IMR-90 (cell line): ENCODE data around the gene SERINC3. TPM values are rescaled to one million over a fixed set of nuclear protein-coding genes. Genes with fewer than 3 reads are reported as not detected.

Experiments used
- ATAC-seq: fragments of 200-7000 bp; cut with Tn5 transposase; 2 replicates; pipeline ENCODE4 v1.9.1; 2020; ENCODE audit warnings: low read depth, mild to moderate bottlenecking, moderate library complexity
- BruUV-seq: library from RNA; stranded (reverse); fragments of 400-500 nt; replicated peaks from 2 replicates; lab custom pipeline; 2021; lab: Mats Ljungman, UMichigan
- CTCF ChIA-PET: fragments of 300-600 bp; formaldehyde crosslinking; extraction: SDS; loops from one replicate; lab custom pipeline; 2021; ENCODE audit warnings: antibody characterized with exemption; lab: Yijun Ruan, JAX
- POLR2A ChIA-PET: fragments of 300-600 bp; sonication (Branson Sonifier 250); formaldehyde crosslinking; loops from one replicate; lab custom pipeline; 2022; ENCODE audit warnings: antibody characterized with exemption; ENCODE audit not compliant: unreplicated experiment; lab: Charles Lee
- DNase-seq: peaks from one replicate; pipeline ENCODE4 v3.0.0; 2013
- H2AFZ ChIP-seq: replicated peaks from 2 replicates; pipeline ENCODE3; 2013; ENCODE audit warnings: low read length, mild to moderate bottlenecking; ENCODE audit not compliant: poor library complexity
- H2AK5ac ChIP-seq: 2 replicates; pipeline ENCODE4 v1.6.1; 2013; ENCODE audit warnings: low read depth, low read length, inconsistent platforms
- H2AK9ac ChIP-seq: replicated peaks from 2 replicates; pipeline ENCODE3; 2013; ENCODE audit warnings: mild to moderate bottlenecking, low read depth, low read length, moderate library complexity; ENCODE audit not compliant: poor library complexity
- H2BK120ac ChIP-seq: 2 replicates; pipeline ENCODE4 v1.6.1; 2013; ENCODE audit warnings: low read depth, low read length, inconsistent platforms
- H2BK15ac ChIP-seq: 3 replicates; pipeline ENCODE4 v1.6.1; 2013; ENCODE audit warnings: low read depth, low read length, inconsistent platforms
- H2BK20ac ChIP-seq: 2 replicates; pipeline ENCODE4 v1.6.1; 2013; ENCODE audit warnings: low read depth, mild to moderate bottlenecking, inconsistent platforms, low read length, moderate library complexity
- H2BK5ac ChIP-seq: 2 replicates; pipeline ENCODE4 v1.6.1; 2013; ENCODE audit warnings: mild to moderate bottlenecking, low read depth, low read length, inconsistent platforms; ENCODE audit not compliant: poor library complexity, severe bottlenecking
- H3K14ac ChIP-seq: replicated peaks from 2 replicates; pipeline ENCODE4 v1.6.1; 2013; ENCODE audit warnings: low read depth, low read length, inconsistent platforms
- H3K18ac ChIP-seq: 2 replicates; pipeline ENCODE4 v1.6.1; 2013; ENCODE audit warnings: low read depth, low read length, control low read depth
- H3K23ac ChIP-seq: 2 replicates; pipeline ENCODE4 v1.6.1; 2013; ENCODE audit warnings: low read depth, low read length, inconsistent platforms
- H3K27ac ChIP-seq: 2 replicates; pipeline ENCODE4 v1.5.1; 2013; ENCODE audit warnings: mild to moderate bottlenecking, control low read depth, low read length; ENCODE audit not compliant: insufficient read depth
- H3K27me3 ChIP-seq: 2 replicates; pipeline ENCODE4 v1.6.1; 2013; ENCODE audit warnings: low read length; ENCODE audit not compliant: control insufficient read depth, insufficient read depth
- H3K36me3 ChIP-seq: 2 replicates; pipeline ENCODE4 v1.6.1; 2013; ENCODE audit warnings: low read length, mixed read lengths; ENCODE audit not compliant: control insufficient read depth, insufficient read depth
- H3K4ac ChIP-seq: 2 replicates; pipeline ENCODE4 v1.6.1; 2013; ENCODE audit warnings: low read depth, low read length, inconsistent platforms
- H3K4me1 ChIP-seq: 2 replicates; pipeline ENCODE4 v1.6.1; 2013; ENCODE audit warnings: low read length, mixed read lengths; ENCODE audit not compliant: control insufficient read depth, insufficient read depth
- H3K4me2 ChIP-seq: 2 replicates; pipeline ENCODE4 v1.6.1; 2013; ENCODE audit warnings: low read depth, mild to moderate bottlenecking, control low read depth, low read length, moderate library complexity
- H3K4me3 ChIP-seq: 2 replicates; pipeline ENCODE4 v1.5.1; 2013; ENCODE audit warnings: low read depth, mild to moderate bottlenecking, control low read depth, low read length, moderate library complexity; ENCODE audit not compliant: insufficient read depth
- H3K56ac ChIP-seq: 2 replicates; pipeline ENCODE4 v1.6.1; 2013; ENCODE audit warnings: low read length, inconsistent platforms; ENCODE audit not compliant: insufficient read depth; ENCODE audit errors: extremely low read depth
- H3K79me1 ChIP-seq, 2 experiments: 2 replicates each; pipeline ENCODE4 v1.6.1; 2013; ENCODE audit warnings: low read length in 2 of 2, inconsistent platforms in 1 of 2, low read depth in 1 of 2
- H3K9ac ChIP-seq: 2 replicates; pipeline ENCODE4 v1.6.1; 2013; ENCODE audit warnings: low read depth, low read length, control low read depth
- H3K9me1 ChIP-seq: 2 replicates; pipeline ENCODE4 v1.6.1; 2013; ENCODE audit warnings: low read length, inconsistent platforms; ENCODE audit not compliant: insufficient read depth
- H3K9me3 ChIP-seq: 2 replicates; pipeline ENCODE4 v1.6.1; 2013; ENCODE audit warnings: low read length; ENCODE audit not compliant: control insufficient read depth, insufficient read depth
- H4K20me1 ChIP-seq: 2 replicates; pipeline ENCODE4 v1.6.1; 2013; ENCODE audit warnings: low read length, inconsistent platforms; ENCODE audit not compliant: insufficient read depth
- H4K5ac ChIP-seq: 2 replicates; pipeline ENCODE4 v1.6.1; 2013; ENCODE audit warnings: mild to moderate bottlenecking, low read depth, low read length, control low read depth
- H4K8ac ChIP-seq, 2 experiments: 2 replicates each; pipeline ENCODE4 v1.6.1; 2013; ENCODE audit warnings: low read depth in 2 of 2, low read length in 2 of 2, control low read depth in 1 of 2, inconsistent platforms in 1 of 2
- H4K91ac ChIP-seq: 2 replicates; pipeline ENCODE4 v1.6.1; 2013; ENCODE audit warnings: low read depth, low read length, inconsistent platforms; ENCODE audit not compliant: insufficient read depth
- BHLHE40 ChIP-seq: fragments of 150-350 bp; IDR thresholded peaks from 2 replicates; pipeline ENCODE4 v1.6.1; 2016; ENCODE audit warnings: mild to moderate bottlenecking, low read depth, low read length
- CEBPB ChIP-seq: IDR thresholded peaks from 2 replicates; pipeline ENCODE4 v1.6.1; 2012; ENCODE audit warnings: low read depth, low read length, improper control_type of control experiment
- CHD1 ChIP-seq: IDR thresholded peaks from 2 replicates; pipeline ENCODE4 v1.6.1; 2012; ENCODE audit warnings: low read depth, low read length, improper control_type of control experiment
- FOS ChIP-seq: fragments of 150-350 bp; IDR thresholded peaks from 2 replicates; pipeline ENCODE4 v1.6.1; 2016; ENCODE audit warnings: low read depth, low read length
- MAFK ChIP-seq: IDR thresholded peaks from 2 replicates; pipeline ENCODE4 v1.6.1; 2012; ENCODE audit warnings: low read depth, low read length, improper control_type of control experiment
- MAZ ChIP-seq: IDR thresholded peaks from 2 replicates; pipeline ENCODE4 v1.6.1; 2012; ENCODE audit warnings: low read depth, mild to moderate bottlenecking, low read length, improper control_type of control experiment, moderate library complexity, borderline replicate concordance
- MXI1 ChIP-seq: IDR thresholded peaks from 2 replicates; pipeline ENCODE4 v1.6.1; 2012; ENCODE audit warnings: low read depth, mild to moderate bottlenecking, low read length, moderate library complexity, borderline replicate concordance
- NFE2L2 ChIP-seq: fragments of 150-350 bp; IDR thresholded peaks from 2 replicates; pipeline ENCODE4 v1.6.1; 2016; ENCODE audit warnings: low read depth, mild to moderate bottlenecking, low read length
- POLR2A ChIP-seq: IDR thresholded peaks from 2 replicates; pipeline ENCODE4 v1.6.1; 2012; ENCODE audit warnings: mild to moderate bottlenecking, low read depth, low read length
- RAD21 ChIP-seq: IDR thresholded peaks from 2 replicates; pipeline ENCODE4 v1.6.1; 2012; ENCODE audit warnings: low read length, improper control_type of control experiment
- RFX5 ChIP-seq: IDR thresholded peaks from 2 replicates; pipeline ENCODE4 v1.8.0; 2012; ENCODE audit warnings: low read depth, mild to moderate bottlenecking, low read length, moderate library complexity
- SMC3 ChIP-seq: fragments of 150-350 bp; IDR thresholded peaks from 2 replicates; pipeline ENCODE4 v1.6.1; 2016; ENCODE audit warnings: low read depth, mild to moderate bottlenecking, antibody characterized with exemption, low read length, moderate library complexity
- WGBS, 2 experiments: methylation state at CpG; one replicate each; pipeline versions ENCODE4 v1.1.5 to v1.1.7; 2013; ENCODE audit warnings: missing lambda C conversion rate in 2 of 2; ENCODE audit not compliant: insufficient read length in 1 of 2; ENCODE audit errors: extremely low coverage in 2 of 2; 5-methylcytosine and 5-hydroxymethylcytosine counted together
- dilution Hi-C: fragments of 300-500 bp; cut with HindIII; formaldehyde crosslinking; loops from one replicate; pipeline ENCODE4 v1.14.3; 2018; ENCODE audit warnings: low sequenced_read_pairs; ENCODE audit not compliant: unreplicated experiment
- in situ Hi-C: fragments of 300-500 bp; cut with MboI; formaldehyde crosslinking; loops from 3 replicates; pipeline ENCODE4 v1.14.3; 2019; ENCODE audit warnings: low sequenced_read_pairs, inconsistent platforms, mixed read lengths
- intact Hi-C: fragments of 100-400 bp; cut with micrococcal nuclease; formaldehyde crosslinking; loops from 2 replicates; pipeline ENCODE4 v1.10.0; 2022
- polyA plus RNA-seq, 3 experiments: library from polyadenylated mRNA; depleted of rRNA; stranded (reverse); fragments of >200 nt; gene quantifications; 2 replicates each; pipeline ENCODE4 v1.2.3, GENCODE V29; 2012; ENCODE audit warnings: low replicate concordance in 1 of 3
- total RNA-seq: library from RNA; depleted of rRNA; stranded (reverse); fragments of >200 nt; gene quantifications from 2 replicates; pipeline ENCODE4 v1.2.3, GENCODE V29; 2012
- TF ChIP-seq, protein P1 (sequence below): fragments of 150-350 bp; IDR thresholded peaks from 2 replicates; pipeline ENCODE4 v1.6.1; 2016; ENCODE audit warnings: low read depth, mild to moderate bottlenecking, low read length, moderate library complexity, borderline replicate concordance
- TF ChIP-seq, protein P2 (sequence below): conservative IDR thresholded peaks from 2 replicates; pipeline ENCODE4 v1.5.1; 2012; ENCODE audit warnings: mild to moderate bottlenecking, low read depth, low read length, improper control_type of control experiment
- TF ChIP-seq, protein P3 (sequence below): fragments of 150-350 bp; IDR thresholded peaks from 2 replicates; pipeline ENCODE4 v1.6.1; 2017; ENCODE audit warnings: mild to moderate bottlenecking, antibody characterized with exemption, low read length, low read depth

The SERINC3 gene
- total and polyA plus RNA-seq, 2 of the 4 experiments (the other 2 are of a cell fraction), result 101 to 132 TPM

- Histone ChIP-seq H3K27ac (no peak overlapping the region), H3K23ac (no peak overlapping the region), H2BK15ac (no peak overlapping the region), H3K9me1 (peaks cover 11% of the 10 kb centered on the region; the same call in 1 of the 2 replicates), H3K18ac (no peak overlapping the region), H3K79me1 (peaks cover 27 to 54% of the 10 kb centered on the region in 2 experiments), H3K4me1 (peaks cover 4% of the 10 kb centered on the region; the same call in 1 of the 2 replicates), H2BK120ac (no peak overlapping the region), H3K14ac (no peak overlapping the region), H3K27me3 (no peaks in the 10 kb centered on the region), H4K91ac (no peak overlapping the region), H3K4ac (no peak overlapping the region), H2AK9ac (peak overlapping the region; percentile 31), H2BK20ac (no peak overlapping the region), H3K9ac (no peak overlapping the region), H4K8ac (no peak overlapping the region), H2AFZ (no peak overlapping the region), H4K5ac (no peak overlapping the region), H2BK5ac (no peak overlapping the region), H4K20me1 (no peaks in the 10 kb centered on the region; the same call in 1 of the 2 replicates), H3K4me2 (no peak overlapping the region), H2AK5ac (no peak overlapping the region), H3K9me3 (no peaks in the 10 kb centered on the region), H3K4me3 (no peak overlapping the region), H3K36me3 (peaks cover 28% of the 10 kb centered on the region), H3K56ac (no peak overlapping the region)
- no peak for ATAC-seq
- ChIA-PET CTCF (interaction anchor here (0.6 kb wide), 1 partner anchor 93 kb away, joined by 3 read pairs; no protein-coding TSS in a partner anchor), POLR2A (no interaction called here)
- BruUV-seq, result no TSS peak
- dilution Hi-C loops, result no loop called here
- intact Hi-C loops, result no loop called here
- WGBS, 2 experiments, result 93% methylated on average over 11 of the region's 18 CpGs; no CpG with 5 or more reads in 1 of the 2 experiments
- no peak for DNase-seq
- TF ChIP-seq FOS (no peak), MAFK (no peak), MXI1 (no peak), POLR2A (no peak), BHLHE40 (no peak), RAD21 (no peak), MAZ (no peak), RFX5 (no peak), NFE2L2 (no peak), SMC3 (no peak), CEBPB (no peak), CHD1 (no peak)
- TF ChIP-seq, protein P1, sequence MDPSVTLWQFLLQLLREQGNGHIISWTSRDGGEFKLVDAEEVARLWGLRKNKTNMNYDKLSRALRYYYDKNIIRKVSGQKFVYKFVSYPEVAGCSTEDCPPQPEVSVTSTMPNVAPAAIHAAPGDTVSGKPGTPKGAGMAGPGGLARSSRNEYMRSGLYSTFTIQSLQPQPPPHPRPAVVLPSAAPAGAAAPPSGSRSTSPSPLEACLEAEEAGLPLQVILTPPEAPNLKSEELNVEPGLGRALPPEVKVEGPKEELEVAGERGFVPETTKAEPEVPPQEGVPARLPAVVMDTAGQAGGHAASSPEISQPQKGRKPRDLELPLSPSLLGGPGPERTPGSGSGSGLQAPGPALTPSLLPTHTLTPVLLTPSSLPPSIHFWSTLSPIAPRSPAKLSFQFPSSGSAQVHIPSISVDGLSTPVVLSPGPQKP, result no peak
- TF ChIP-seq, protein P2, sequence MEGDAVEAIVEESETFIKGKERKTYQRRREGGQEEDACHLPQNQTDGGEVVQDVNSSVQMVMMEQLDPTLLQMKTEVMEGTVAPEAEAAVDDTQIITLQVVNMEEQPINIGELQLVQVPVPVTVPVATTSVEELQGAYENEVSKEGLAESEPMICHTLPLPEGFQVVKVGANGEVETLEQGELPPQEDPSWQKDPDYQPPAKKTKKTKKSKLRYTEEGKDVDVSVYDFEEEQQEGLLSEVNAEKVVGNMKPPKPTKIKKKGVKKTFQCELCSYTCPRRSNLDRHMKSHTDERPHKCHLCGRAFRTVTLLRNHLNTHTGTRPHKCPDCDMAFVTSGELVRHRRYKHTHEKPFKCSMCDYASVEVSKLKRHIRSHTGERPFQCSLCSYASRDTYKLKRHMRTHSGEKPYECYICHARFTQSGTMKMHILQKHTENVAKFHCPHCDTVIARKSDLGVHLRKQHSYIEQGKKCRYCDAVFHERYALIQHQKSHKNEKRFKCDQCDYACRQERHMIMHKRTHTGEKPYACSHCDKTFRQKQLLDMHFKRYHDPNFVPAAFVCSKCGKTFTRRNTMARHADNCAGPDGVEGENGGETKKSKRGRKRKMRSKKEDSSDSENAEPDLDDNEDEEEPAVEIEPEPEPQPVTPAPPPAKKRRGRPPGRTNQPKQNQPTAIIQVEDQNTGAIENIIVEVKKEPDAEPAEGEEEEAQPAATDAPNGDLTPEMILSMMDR, result no peak
- TF ChIP-seq, protein P3, sequence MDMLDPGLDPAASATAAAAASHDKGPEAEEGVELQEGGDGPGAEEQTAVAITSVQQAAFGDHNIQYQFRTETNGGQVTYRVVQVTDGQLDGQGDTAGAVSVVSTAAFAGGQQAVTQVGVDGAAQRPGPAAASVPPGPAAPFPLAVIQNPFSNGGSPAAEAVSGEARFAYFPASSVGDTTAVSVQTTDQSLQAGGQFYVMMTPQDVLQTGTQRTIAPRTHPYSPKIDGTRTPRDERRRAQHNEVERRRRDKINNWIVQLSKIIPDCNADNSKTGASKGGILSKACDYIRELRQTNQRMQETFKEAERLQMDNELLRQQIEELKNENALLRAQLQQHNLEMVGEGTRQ, result no peak
- in situ Hi-C loops, result loop anchor here (25.0 kb wide), 1 partner anchor 1307 kb away; the partner anchor contains the start of genes DNTTIP1 and WFDC3
Measured at GRCh38 chr20:44480097-44480496, 41.8 kb downstream of the SERINC3 start.
